Natural killer cell (primary cell): ENCODE data around the gene GABBR2. TPM values are rescaled to one million over a fixed set of nuclear protein-coding genes. Genes with fewer than 3 reads are reported as not detected.
A peak's percentile ranks its signal among the peaks of the same experiment; 100 is the strongest.
"Not testable (repeated sequence)": the region's sequence is repeated elsewhere in the genome, so short reads cannot be mapped to it uniquely, and the experiment has no call there.

Experiments used
- ATAC-seq, 3 donors: fragments of 150-1000 bp in 2 of 3; fragments of 200-7000 bp in 1 of 3; cut with Tn5 transposase; 1 replicate in 1 of 3; 2 replicates in 2 of 3; pipeline ENCODE4 v1.10.0; 2021; ENCODE audit warnings: mild to moderate bottlenecking in 2 of 3, moderate library complexity in 2 of 3
- DNase-seq, 2 donors: peaks; one replicate each; pipeline versions ENCODE4 v3.0.0 to v3.0.0-alpha.2; 2013 to 2021; ENCODE audit warnings: mixed read lengths in 1 of 2
- H3K27ac ChIP-seq: one replicate; pipeline ENCODE4 v1.5.1; 2013; ENCODE audit warnings: mild to moderate bottlenecking, low read length
- H3K27me3 ChIP-seq: one replicate; pipeline ENCODE4 v1.6.1; 2013; ENCODE audit warnings: low read length; ENCODE audit not compliant: control insufficient read depth, insufficient read depth
- H3K36me3 ChIP-seq: one replicate; pipeline ENCODE4 v1.6.1; 2013; ENCODE audit warnings: low read length; ENCODE audit not compliant: control insufficient read depth, insufficient read depth
- H3K4me1 ChIP-seq: one replicate; pipeline ENCODE4 v1.6.1; 2013; ENCODE audit warnings: low read length; ENCODE audit not compliant: control insufficient read depth, insufficient read depth
- H3K4me3 ChIP-seq: one replicate; pipeline ENCODE4 v1.5.1; 2013; ENCODE audit warnings: low read length
- H3K9me3 ChIP-seq: one replicate; pipeline ENCODE4 v1.6.1; 2013; ENCODE audit warnings: low read length; ENCODE audit not compliant: control insufficient read depth, insufficient read depth
- H3K27ac Mint-ChIP-seq, 2 donors: one replicate each; pipeline ENCODE4 v1.8.0; 2022; ENCODE audit warnings: mild to moderate bottlenecking in 2 of 2, mixed read lengths in 2 of 2, moderate library complexity in 1 of 2
- H3K27me3 Mint-ChIP-seq, 2 donors: one replicate each; pipeline ENCODE4 v1.8.0; 2022; ENCODE audit warnings: low read depth in 2 of 2, mixed read lengths in 2 of 2
- H3K36me3 Mint-ChIP-seq: one replicate; pipeline ENCODE4 v1.8.0; 2022; ENCODE audit warnings: mixed read lengths
- H3K4me1 Mint-ChIP-seq, 2 donors: one replicate each; pipeline ENCODE4 v1.8.0; 2022; ENCODE audit warnings: mixed read lengths in 2 of 2
- H3K4me3 Mint-ChIP-seq: one replicate; pipeline ENCODE4 v1.8.0; 2022; ENCODE audit warnings: mild to moderate bottlenecking, moderate library complexity, mixed read lengths
- H3K9me3 Mint-ChIP-seq, 2 donors: one replicate each; pipeline ENCODE4 v1.8.0; 2022; ENCODE audit warnings: mixed read lengths in 2 of 2
- WGBS: methylation state at CpG from one replicate; pipeline ENCODE4 v1.1.7; 2013; ENCODE audit warnings: missing lambda C conversion rate; ENCODE audit not compliant: insufficient coverage; 5-methylcytosine and 5-hydroxymethylcytosine counted together
- intact Hi-C: fragments of 100-400 bp; cut with micrococcal nuclease; formaldehyde crosslinking; loops from one replicate; pipeline ENCODE4 v1.14.2; 2022
- total RNA-seq, 4 donors: library from RNA; stranded (reverse); fragments of 120-200 nt in 1 of 4; gene quantifications; one replicate each; pipeline versions ENCODE4 v1.2.3 to v1.2.4, GENCODE V29; 2013 to 2022
- TF ChIP-seq, protein P1 (sequence below): fragments of 200-600 bp; IDR thresholded peaks from one replicate; pipeline ENCODE4 v1.8.0; 2022; ENCODE audit warnings: antibody characterized with exemption

The GABBR2 gene
- total RNA-seq, 3 donors from 2014 or later (not counting 1 experiment from before 2014, with no cell fraction given), result not detected

DNA sequence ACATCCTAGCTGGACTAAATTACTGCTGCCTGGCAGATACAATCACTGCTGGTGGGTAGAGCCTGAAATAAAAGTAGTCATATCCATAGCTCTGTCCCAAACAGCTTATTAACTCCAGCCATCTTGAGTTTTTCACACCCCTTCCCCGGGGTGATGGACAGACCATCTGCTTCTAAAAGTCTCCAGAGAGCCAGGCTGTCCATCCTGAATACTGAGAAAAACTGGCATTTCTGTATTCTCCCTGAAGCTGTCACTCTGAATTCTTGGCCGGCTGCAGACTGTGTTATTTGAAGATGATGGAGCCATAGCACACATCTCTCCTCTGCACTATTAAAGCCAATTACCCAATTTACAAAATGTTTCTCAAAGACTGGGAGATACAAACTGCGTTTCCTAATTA lies 118.6 kb downstream of the GABBR2 start:
- ATAC-seq (no peak), DNase-seq (no peak)
- Mint-ChIP-seq H3K27ac (no peak overlapping the region), H3K4me1 (peaks cover under 1% of the 10 kb centered on the region in 2 donors), H3K36me3 (no peaks in the 10 kb centered on the region), H3K27me3 (peaks cover 12 to 22% of the 10 kb centered on the region in 2 donors), H3K9me3 (no peaks in the 10 kb centered on the region), H3K4me3 (no peak overlapping the region)
- intact Hi-C loops, result no loop called here
- no peaks in the 10 kb centered on the region for H3K27me3 ChIP-seq
- TF ChIP-seq, protein P1, sequence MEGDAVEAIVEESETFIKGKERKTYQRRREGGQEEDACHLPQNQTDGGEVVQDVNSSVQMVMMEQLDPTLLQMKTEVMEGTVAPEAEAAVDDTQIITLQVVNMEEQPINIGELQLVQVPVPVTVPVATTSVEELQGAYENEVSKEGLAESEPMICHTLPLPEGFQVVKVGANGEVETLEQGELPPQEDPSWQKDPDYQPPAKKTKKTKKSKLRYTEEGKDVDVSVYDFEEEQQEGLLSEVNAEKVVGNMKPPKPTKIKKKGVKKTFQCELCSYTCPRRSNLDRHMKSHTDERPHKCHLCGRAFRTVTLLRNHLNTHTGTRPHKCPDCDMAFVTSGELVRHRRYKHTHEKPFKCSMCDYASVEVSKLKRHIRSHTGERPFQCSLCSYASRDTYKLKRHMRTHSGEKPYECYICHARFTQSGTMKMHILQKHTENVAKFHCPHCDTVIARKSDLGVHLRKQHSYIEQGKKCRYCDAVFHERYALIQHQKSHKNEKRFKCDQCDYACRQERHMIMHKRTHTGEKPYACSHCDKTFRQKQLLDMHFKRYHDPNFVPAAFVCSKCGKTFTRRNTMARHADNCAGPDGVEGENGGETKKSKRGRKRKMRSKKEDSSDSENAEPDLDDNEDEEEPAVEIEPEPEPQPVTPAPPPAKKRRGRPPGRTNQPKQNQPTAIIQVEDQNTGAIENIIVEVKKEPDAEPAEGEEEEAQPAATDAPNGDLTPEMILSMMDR, result no peak
- no peak overlapping the region for H3K4me3 ChIP-seq
- WGBS, result 68% methylated on average over 3 of the region's 3 CpGs
- H3K4me1 ChIP-seq, result no peaks in the 10 kb centered on the region
- H3K36me3 ChIP-seq, result no peaks in the 10 kb centered on the region
- no peak overlapping the region for H3K27ac ChIP-seq
- no peaks in the 10 kb centered on the region for H3K9me3 ChIP-seq

DNA sequence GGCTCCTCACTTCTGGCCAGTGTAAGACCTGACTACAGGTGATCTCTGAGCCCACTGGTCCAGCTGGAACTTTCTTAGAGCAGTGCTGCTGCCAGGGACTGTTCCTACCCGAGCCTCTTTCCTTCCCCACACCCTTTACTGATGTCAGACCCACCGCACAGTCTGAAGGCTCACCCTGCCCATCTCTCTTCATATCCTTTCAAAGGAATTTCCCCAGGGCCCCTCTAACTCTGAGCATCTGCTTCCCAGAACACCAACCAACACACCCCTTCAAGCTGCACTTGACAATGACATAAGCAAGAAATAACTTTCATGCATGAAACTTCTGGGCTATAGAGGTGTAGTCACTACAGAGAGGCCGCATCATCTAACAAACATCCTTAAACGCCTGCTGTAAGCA lies 119.6 kb downstream of the GABBR2 start:
- no peaks in the 10 kb centered on the region for H3K27me3 ChIP-seq
- intact Hi-C loops, result no loop called here
- no peak overlapping the region for H3K27ac Mint-ChIP-seq
- DNase-seq (no peak), ATAC-seq (no peak)
- WGBS, result 81% methylated on average over 3 of the region's 4 CpGs
- H3K27me3 Mint-ChIP-seq, result peaks cover 12 to 24% of the 10 kb centered on the region in 2 donors
- peaks cover 7% of the 10 kb centered on the region for H3K4me1 ChIP-seq
- no peaks in the 10 kb centered on the region for H3K36me3 Mint-ChIP-seq
- H3K9me3 ChIP-seq, result no peaks in the 10 kb centered on the region
- H3K4me1 Mint-ChIP-seq, result peaks cover 9 to 11% of the 10 kb centered on the region in 2 donors
- no peak overlapping the region for H3K4me3 Mint-ChIP-seq
- TF ChIP-seq, protein P1, result no peak
- H3K36me3 ChIP-seq, result no peaks in the 10 kb centered on the region
- no peak overlapping the region for H3K4me3 ChIP-seq
- no peak overlapping the region for H3K27ac ChIP-seq
- no peaks in the 10 kb centered on the region for H3K9me3 Mint-ChIP-seq

DNA sequence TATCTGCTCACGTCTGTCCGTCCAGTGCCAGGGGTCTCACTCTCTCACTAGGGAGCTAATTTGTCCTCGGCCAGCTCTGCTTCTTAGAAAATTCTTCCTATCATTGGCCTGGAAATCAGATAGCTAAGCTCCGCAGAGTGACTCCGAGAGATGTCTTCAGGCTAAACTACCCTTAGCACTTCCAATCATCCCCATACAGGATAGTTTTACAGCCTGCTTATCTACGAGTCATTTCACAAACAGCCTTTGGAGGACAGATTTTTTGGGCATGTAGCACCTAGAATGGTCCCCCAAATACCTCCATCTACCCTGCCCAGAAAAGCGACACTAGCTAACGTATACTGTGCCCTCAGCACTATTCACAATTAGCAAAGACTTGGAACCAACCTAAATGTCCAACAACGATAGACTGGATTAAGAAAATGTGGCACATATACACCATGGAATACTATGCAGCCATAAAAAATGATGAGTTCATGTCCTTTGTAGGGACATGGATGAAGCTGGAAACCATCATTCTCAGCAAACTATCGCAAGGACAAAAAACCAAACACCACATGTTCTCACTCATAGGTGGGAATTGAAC lies 123.8 kb downstream of the GABBR2 start:
- H3K9me3 ChIP-seq, H3K36me3 ChIP-seq, H3K9me3 Mint-ChIP-seq, H3K4me3 Mint-ChIP-seq, H3K36me3 Mint-ChIP-seq, H3K27ac Mint-ChIP-seq, H3K27me3 ChIP-seq, intact Hi-C loops, H3K27ac ChIP-seq, DNase-seq, ATAC-seq, H3K4me3 ChIP-seq: not testable (repeated sequence)
- peaks cover 20 to 27% of the 10 kb centered on the region in 2 donors for H3K4me1 Mint-ChIP-seq
- peaks cover 23 to 33% of the 10 kb centered on the region in 2 donors for H3K27me3 Mint-ChIP-seq
- H3K4me1 ChIP-seq, result peaks cover 12% of the 10 kb centered on the region
- 91% methylated on average over 8 of the region's 10 CpGs for WGBS

DNA sequence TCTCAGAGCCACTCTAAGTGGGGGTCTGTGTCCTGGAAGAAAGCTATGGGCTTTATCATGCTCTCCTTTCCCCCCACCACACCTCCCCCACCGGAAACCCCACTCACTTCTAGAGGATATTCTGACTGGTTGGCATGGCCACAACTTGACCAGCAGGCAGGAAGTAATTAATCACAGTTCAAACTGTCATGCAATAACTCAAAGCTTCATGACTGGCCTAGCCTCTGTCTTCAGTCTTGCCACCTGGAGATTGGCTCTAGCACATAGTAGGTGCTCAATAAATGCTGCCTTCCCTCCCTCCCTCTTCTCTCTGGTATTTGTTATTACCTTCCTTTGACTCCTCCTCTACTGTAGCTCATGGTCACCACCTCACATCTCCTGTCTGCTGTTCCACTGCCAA lies 124.7 kb downstream of the GABBR2 start:
- Histone ChIP-seq H3K27ac (no peak overlapping the region), H3K4me1 (peaks cover 12% of the 10 kb centered on the region), H3K27me3 (no peaks in the 10 kb centered on the region), H3K9me3 (no peaks in the 10 kb centered on the region), H3K4me3 (no peak overlapping the region), H3K36me3 (no peaks in the 10 kb centered on the region)
- Mint-ChIP-seq H3K4me1 (peaks cover 20 to 27% of the 10 kb centered on the region in 2 donors), H3K27me3 (peaks cover 25 to 42% of the 10 kb centered on the region in 2 donors), H3K9me3 (no peaks in the 10 kb centered on the region), H3K4me3 (no peak overlapping the region), H3K27ac (no peak overlapping the region), H3K36me3 (no peaks in the 10 kb centered on the region)
- ATAC-seq (peak in 1 of 3 donors; percentile 54), DNase-seq (no peak)
- WGBS, result 0% methylated on average over 1 of the region's 1 CpG
- TF ChIP-seq, protein P1, result no peak
- intact Hi-C loops, result no loop called here
